AG09309 (cell line): ENCODE measurements around the gene LYPD3.
"Not testable (repeated sequence)": the region's sequence is repeated elsewhere in the genome, so short reads cannot be mapped to it uniquely, and the experiment has no call there.

ENCODE experiments used
- DNase-seq: peaks from one replicate; pipeline ENCODE4 v3.0.0-alpha.2; 2010; ENCODE audit warnings: low read depth
- H3K4me3 ChIP-seq: 2 replicates; pipeline ENCODE4 v1.5.1; 2011; ENCODE audit warnings: mild to moderate bottlenecking, low read depth, low read length, moderate library complexity; ENCODE audit not compliant: control insufficient read depth
- TF ChIP-seq, protein P1 (sequence below): IDR thresholded peaks from 2 replicates; pipeline ENCODE4 v1.5.1; 2011; ENCODE audit warnings: mild to moderate bottlenecking, low read depth, low read length, inconsistent platforms; ENCODE audit not compliant: insufficient read depth, control insufficient read depth; ENCODE audit errors: missing control alignments

The LYPD3 gene

GRCh38 chr19:43446746-43447489 is 18.5 kb downstream of the LYPD3 start:
- TF ChIP-seq, protein P1, sequence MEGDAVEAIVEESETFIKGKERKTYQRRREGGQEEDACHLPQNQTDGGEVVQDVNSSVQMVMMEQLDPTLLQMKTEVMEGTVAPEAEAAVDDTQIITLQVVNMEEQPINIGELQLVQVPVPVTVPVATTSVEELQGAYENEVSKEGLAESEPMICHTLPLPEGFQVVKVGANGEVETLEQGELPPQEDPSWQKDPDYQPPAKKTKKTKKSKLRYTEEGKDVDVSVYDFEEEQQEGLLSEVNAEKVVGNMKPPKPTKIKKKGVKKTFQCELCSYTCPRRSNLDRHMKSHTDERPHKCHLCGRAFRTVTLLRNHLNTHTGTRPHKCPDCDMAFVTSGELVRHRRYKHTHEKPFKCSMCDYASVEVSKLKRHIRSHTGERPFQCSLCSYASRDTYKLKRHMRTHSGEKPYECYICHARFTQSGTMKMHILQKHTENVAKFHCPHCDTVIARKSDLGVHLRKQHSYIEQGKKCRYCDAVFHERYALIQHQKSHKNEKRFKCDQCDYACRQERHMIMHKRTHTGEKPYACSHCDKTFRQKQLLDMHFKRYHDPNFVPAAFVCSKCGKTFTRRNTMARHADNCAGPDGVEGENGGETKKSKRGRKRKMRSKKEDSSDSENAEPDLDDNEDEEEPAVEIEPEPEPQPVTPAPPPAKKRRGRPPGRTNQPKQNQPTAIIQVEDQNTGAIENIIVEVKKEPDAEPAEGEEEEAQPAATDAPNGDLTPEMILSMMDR, result peak; percentile 94
- H3K4me3 ChIP-seq, result no peak overlapping the region
- no peak for DNase-seq

GRCh38 chr19:43445426-43445825 is 20.0 kb downstream of the LYPD3 start:
- H3K4me3 ChIP-seq, result no peak overlapping the region
- TF ChIP-seq, protein P1, result no peak
- DNase-seq, result no peak

GRCh38 chr19:43444531-43445287 is 20.7 kb downstream of the LYPD3 start:
- DNase-seq, result no peak
- no peak overlapping the region for H3K4me3 ChIP-seq
- TF ChIP-seq, protein P1, result no peak

DNA sequence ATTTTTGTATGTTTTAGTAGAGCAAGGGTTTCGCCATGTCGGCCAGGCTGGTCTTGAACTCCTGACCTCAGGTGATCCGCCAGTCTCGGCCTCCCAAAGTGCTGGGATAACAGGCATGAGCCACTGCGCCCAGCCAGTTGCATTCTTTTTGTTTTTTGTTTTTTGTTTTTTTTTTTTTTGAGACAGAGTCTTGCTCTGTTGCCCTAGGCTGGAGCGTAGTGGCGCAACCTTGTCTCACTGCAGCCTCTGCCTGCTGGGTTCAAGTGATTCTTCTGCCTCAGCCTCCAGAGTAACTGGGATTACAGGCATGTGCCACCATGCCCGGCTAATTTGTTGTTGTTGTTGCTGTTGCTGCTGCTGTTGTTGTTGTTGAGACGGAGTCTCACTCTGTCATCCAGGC is 21.3 kb downstream of the LYPD3 start:
- not testable (repeated sequence) for H3K4me3 ChIP-seq, DNase-seq

GRCh38 chr19:43441716-43442115 is 23.7 kb downstream of the LYPD3 start:
- H3K4me3 ChIP-seq, result no peak overlapping the region
- TF ChIP-seq, protein P1, result no peak

DNA sequence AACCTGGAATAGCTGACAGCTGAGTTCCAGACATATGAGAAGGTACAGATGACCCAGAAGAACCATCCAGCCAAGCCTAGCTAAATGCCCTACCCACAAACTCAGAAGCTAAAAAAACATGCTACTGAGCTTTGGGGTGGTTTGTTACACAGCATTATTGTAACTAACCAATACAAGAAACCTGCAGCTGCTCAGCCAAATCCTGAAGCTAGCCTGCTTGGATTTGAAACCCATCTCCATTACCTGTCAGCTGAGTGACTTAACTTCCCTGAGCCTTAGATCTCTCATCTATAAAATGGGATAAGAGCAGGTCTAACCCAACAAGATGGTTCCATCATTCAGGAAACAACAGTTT is 25.7 kb downstream of the LYPD3 start:
- TF ChIP-seq, protein P1, result no peak
- DNase-seq, result no peak
- H3K4me3 ChIP-seq, result no peak overlapping the region

More at GRCh38 chr19:43441716-43442115, 23.7 kb downstream of the LYPD3 start:
- DNase-seq, result no peak

DNA sequence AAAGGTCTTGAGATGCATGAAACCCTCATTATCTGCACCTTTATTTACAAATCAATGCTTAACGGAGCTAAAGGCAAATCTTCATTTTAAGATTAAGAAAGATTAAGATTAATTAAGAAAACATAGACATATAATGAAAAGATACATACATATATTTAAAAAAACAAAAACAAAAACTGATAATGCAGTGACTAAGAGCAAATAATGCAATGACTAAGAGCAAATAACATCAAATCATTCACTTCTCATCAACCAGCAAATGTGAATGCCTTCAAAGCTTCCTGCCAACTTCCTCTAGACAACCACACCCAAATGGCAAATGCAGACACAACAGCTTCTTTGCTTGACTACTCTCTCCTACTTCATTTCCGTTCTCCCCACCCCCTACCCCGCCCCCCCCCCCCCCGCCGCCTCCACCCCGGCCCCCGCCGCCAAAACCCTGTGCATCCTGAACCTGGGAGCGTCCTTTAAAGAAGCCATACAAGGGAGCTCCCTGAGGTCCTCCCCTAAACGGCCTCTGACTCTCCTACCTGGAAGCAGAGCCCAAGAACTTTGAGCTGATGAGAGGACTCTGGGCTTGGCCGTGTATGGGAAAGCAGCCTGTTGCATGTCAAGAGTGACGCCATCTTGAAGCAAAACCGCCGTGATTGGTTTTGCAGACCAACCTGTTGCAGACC is 26.2 kb downstream of the LYPD3 start:
- H3K4me3 ChIP-seq, result no peak overlapping the region
- TF ChIP-seq, protein P1, result no peak
- no peak for DNase-seq
